BE2C (cell line): ENCODE results near the gene JMY.

Experiments
- DNase-seq: peaks from one replicate; pipeline ENCODE4 v3.0.0-alpha.2; 2020
- H3K27me3 ChIP-seq: fragments of 250-450 bp; sonication (Bioruptor Pico); 2 replicates; pipeline ENCODE4 v1.5.1; 2020; ENCODE audit warnings: mild to moderate bottlenecking
- H3K36me3 ChIP-seq: fragments of 250-450 bp; sonication (Bioruptor Pico); 2 replicates; pipeline ENCODE4 v1.5.1; 2020; ENCODE audit warnings: mild to moderate bottlenecking
- H3K4me1 ChIP-seq: fragments of 250-450 bp; sonication (Bioruptor Pico); 2 replicates; pipeline ENCODE4 v1.5.1; 2020
- H3K4me3 ChIP-seq: 2 replicates; pipeline ENCODE4 v1.5.1; 2011; ENCODE audit warnings: low read depth, low read length
- H3K9me3 ChIP-seq: fragments of 250-450 bp; sonication (Bioruptor Pico); 2 replicates; pipeline ENCODE4 v1.5.1; 2020
- CTCF ChIP-seq: IDR thresholded peaks from 2 replicates; pipeline ENCODE4 v1.5.1; 2012; ENCODE audit warnings: mild to moderate bottlenecking, low read depth, low read length

The JMY gene

GRCh38 chr5:79301046-79301712 is 65.2 kb downstream of the JMY start:
- H3K4me1 ChIP-seq, result no peaks in the 10 kb centered on the region
- H3K36me3 ChIP-seq, result peaks cover 21% of the 10 kb centered on the region
- H3K9me3 ChIP-seq, result no peaks in the 10 kb centered on the region
- DNase-seq, result no peak
- no peak for TF ChIP-seq CTCF
- no peak overlapping the region for H3K4me3 ChIP-seq
- H3K27me3 ChIP-seq, result no peaks in the 10 kb centered on the region

- Histone ChIP-seq H3K27me3 (no peaks in the 10 kb centered on the region), H3K4me1 (no peaks in the 10 kb centered on the region), H3K4me3 (no peak overlapping the region), H3K36me3 (peaks cover 28% of the 10 kb centered on the region), H3K9me3 (no peaks in the 10 kb centered on the region)
- no peak for TF ChIP-seq CTCF
- DNase-seq, result no peak
These were observed 66.5 kb downstream of the JMY start for GRCh38 chr5:79302454-79302853.

DNA sequence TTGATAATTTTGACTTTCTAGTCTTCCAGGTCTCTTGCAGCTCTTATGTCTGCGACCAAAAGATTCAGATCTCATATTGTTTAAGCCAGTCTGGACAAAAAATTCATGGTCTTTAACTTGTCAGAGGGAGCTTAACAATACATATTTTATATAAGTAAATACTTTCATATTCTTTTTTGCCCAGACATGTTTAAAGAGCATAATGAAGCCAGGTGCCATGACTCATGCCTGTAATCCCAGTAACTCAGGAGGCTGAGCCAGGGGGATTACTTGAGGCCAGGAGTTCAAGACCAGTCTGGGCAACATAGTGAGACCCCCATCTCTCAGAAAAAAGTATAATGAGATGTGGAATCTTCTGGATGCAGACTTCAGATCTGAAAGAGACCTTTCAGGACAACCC is 69.8 kb downstream of the JMY start:
- TF ChIP-seq CTCF, result no peak
- no peak overlapping the region for H3K4me3 ChIP-seq
- H3K9me3 ChIP-seq, result no peaks in the 10 kb centered on the region
- H3K4me1 ChIP-seq, result no peaks in the 10 kb centered on the region
- DNase-seq, result no peak
- no peaks in the 10 kb centered on the region for H3K27me3 ChIP-seq
- peaks cover 24% of the 10 kb centered on the region for H3K36me3 ChIP-seq

DNA sequence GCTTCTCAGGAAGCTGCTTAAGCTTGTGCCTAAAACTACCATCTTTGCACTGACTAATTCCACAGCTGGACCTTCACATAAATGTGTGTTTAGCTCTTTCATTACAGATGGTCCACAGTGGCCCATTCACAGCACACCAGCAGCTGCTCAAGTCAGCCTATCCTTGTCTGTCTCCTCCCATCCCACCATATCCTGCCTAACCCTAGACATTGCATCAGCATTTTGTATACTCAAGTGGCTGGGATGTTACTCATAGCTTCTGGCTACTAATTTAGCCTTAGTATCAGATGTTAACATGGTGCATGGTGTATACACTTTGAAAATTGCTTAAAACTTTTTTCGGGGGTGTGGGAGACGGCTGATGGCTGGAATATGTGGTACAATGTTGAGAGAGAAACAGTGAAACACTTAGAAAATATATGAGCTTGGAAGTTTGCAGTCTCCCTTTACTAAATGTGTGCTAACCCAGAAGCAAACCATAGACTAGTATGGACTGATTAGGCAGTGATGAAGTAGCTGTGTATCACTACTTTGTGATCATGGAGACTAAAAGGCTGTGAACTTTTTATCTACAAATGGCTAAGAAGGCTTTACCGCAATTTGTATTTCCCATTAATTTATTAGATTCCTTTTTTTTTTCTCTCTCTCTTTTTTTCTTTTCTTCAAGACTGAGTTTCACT is 83.1 kb downstream of the JMY start:
- no peak for TF ChIP-seq CTCF
- Histone ChIP-seq H3K4me1 (no peaks in the 10 kb centered on the region), H3K9me3 (no peaks in the 10 kb centered on the region), H3K36me3 (peaks cover 17% of the 10 kb centered on the region), H3K4me3 (no peak overlapping the region), H3K27me3 (no peaks in the 10 kb centered on the region)
- DNase-seq, result no peak

DNA sequence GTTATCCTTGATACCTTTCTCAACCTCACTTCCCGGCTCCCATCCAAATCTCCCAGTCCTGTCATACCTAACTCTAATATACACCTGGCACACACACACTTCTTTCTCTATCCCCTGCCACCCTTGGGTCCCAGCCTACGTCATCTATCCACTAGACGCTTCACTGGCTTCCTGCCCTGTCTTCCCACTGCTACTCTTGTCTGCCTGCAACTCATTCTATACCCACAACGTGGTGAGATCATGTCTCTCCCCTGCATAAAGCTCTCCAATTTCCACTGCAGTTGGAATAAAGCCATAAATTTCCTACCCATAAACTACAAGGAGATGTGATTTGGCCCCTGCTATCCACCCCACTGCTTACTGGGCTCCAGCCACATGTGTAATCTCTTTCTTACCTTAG is 93.5 kb downstream of the JMY start:
- Histone ChIP-seq H3K27me3 (peaks cover 9% of the 10 kb centered on the region), H3K9me3 (no peaks in the 10 kb centered on the region), H3K36me3 (no peaks in the 10 kb centered on the region), H3K4me1 (no peaks in the 10 kb centered on the region), H3K4me3 (no peak overlapping the region)
- no peak for TF ChIP-seq CTCF
- no peak for DNase-seq

- Histone ChIP-seq H3K27me3 (peaks cover 9% of the 10 kb centered on the region), H3K9me3 (no peaks in the 10 kb centered on the region), H3K4me1 (no peaks in the 10 kb centered on the region), H3K4me3 (no peak overlapping the region), H3K36me3 (no peaks in the 10 kb centered on the region)
- no peak for TF ChIP-seq CTCF
- no peak for DNase-seq
These were observed 94.1 kb downstream of the JMY start for GRCh38 chr5:79330071-79330470.
